AG04449 (cell line): Measurements from ENCODE around the gene PGLYRP2.

Experiments
- CTCF ChIA-PET: fragments of 350-600 bp; formaldehyde crosslinking; extraction: SDS; loops from one replicate; lab custom pipeline; 2021; ENCODE audit warnings: antibody characterized with exemption; lab: Yijun Ruan, JAX
- POLR2A ChIA-PET: fragments of 400-600, 350-600 bp; formaldehyde crosslinking; extraction: SDS; loops from one replicate; lab custom pipeline; 2020; ENCODE audit warnings: antibody characterized with exemption, inconsistent platforms; lab: Yijun Ruan, JAX
- DNase-seq: peaks from one replicate; pipeline ENCODE4 v3.0.0-alpha.2; 2010; ENCODE audit warnings: low read depth, low spot score
- H3K4me3 ChIP-seq: 2 replicates; pipeline ENCODE4 v1.5.1; 2011; ENCODE audit warnings: low read depth, mild to moderate bottlenecking, control low read depth, low read length
- CTCF ChIP-seq: IDR thresholded peaks from one replicate; pipeline ENCODE4 v1.5.1; 2011; ENCODE audit warnings: mild to moderate bottlenecking, moderate library complexity, low read length, control low read depth, inconsistent platforms; ENCODE audit not compliant: insufficient read depth; ENCODE audit errors: missing control alignments

Gene PGLYRP2

GRCh38 chr19:15445807-15446376 lies 33.4 kb downstream of the PGLYRP2 start:
- ChIA-PET POLR2A (no interaction called here), CTCF (interaction anchor here (0.6 to 1.2 kb wide), 2 partner anchors 26 to 271 kb away, joined by 3 read pairs; no protein-coding TSS in a partner anchor)
- DNase-seq, result no peak
- TF ChIP-seq CTCF, result no peak
- no peak overlapping the region for H3K4me3 ChIP-seq

- DNase-seq, result no peak
- no peak for TF ChIP-seq CTCF
- H3K4me3 ChIP-seq, result no peak overlapping the region
- CTCF ChIA-PET, result no interaction called here
- POLR2A ChIA-PET, result no interaction called here
These were observed 34.1 kb downstream of the PGLYRP2 start for GRCh38 chr19:15445227-15445605.

GRCh38 chr19:15444505-15445226 lies 34.6 kb downstream of the PGLYRP2 start:
- DNase-seq, result no peak
- no peak overlapping the region for H3K4me3 ChIP-seq
- ChIA-PET CTCF (no interaction called here), POLR2A (no interaction called here)
- no peak for TF ChIP-seq CTCF

- DNase-seq, result no peak
- POLR2A ChIA-PET, result no interaction called here
- CTCF ChIA-PET, result no interaction called here
- no peak for TF ChIP-seq CTCF
- H3K4me3 ChIP-seq, result no peak overlapping the region
These were observed 35.5 kb downstream of the PGLYRP2 start for GRCh38 chr19:15443838-15444237.

- POLR2A ChIA-PET, result no interaction called here
- no peak overlapping the region for H3K4me3 ChIP-seq
- DNase-seq, result no peak
- CTCF ChIA-PET, result no interaction called here
- TF ChIP-seq CTCF, result no peak
These were observed 36.0 kb downstream of the PGLYRP2 start for GRCh38 chr19:15443325-15443724.

GRCh38 chr19:15442142-15442920 lies 37.0 kb downstream of the PGLYRP2 start:
- ChIA-PET POLR2A (no interaction called here), CTCF (no interaction called here)
- DNase-seq, result no peak
- H3K4me3 ChIP-seq, result no peak overlapping the region
- no peak for TF ChIP-seq CTCF
